T-cell (primary cell): ENCODE results near the gene GP2. TPM values are rescaled to one million over a fixed set of nuclear protein-coding genes. Genes with fewer than 3 reads are reported as not detected.

ENCODE experiments used
- ATAC-seq, 4 experiments: fragments of 200-7000 bp in 3 of 4; fragments of 150-1000 bp in 1 of 4; cut with Tn5 transposase; replicated peaks in 1 of 4; 1 replicate in 3 of 4; 2 replicates in 1 of 4; pipeline ENCODE4 v1.10.0; 2021; ENCODE audit warnings: moderate library complexity in 3 of 4, mild to moderate bottlenecking in 2 of 4, moderate number of reproducible peaks in 1 of 4
- CTCF ChIA-PET, 2 donors: fragments of 300-600 bp; sonication (Branson Sonifier 250); formaldehyde crosslinking; loops; one replicate each; lab custom pipeline; 2022; ENCODE audit warnings: antibody characterized with exemption in 2 of 2; lab: Charles Lee
- POLR2A ChIA-PET, 2 donors: fragments of 300-600 bp; sonication (Branson Sonifier 250); formaldehyde crosslinking; loops; one replicate each; lab custom pipeline; 2022; ENCODE audit warnings: antibody characterized with exemption in 2 of 2; lab: Charles Lee
- DNase-seq, 35 experiments: peaks; one replicate each; pipeline versions ENCODE4 v3.0.0 to v3.0.0-alpha.2; 2013 to 2023
- H3K27ac ChIP-seq: one replicate; pipeline ENCODE4 v1.5.1; 2013; ENCODE audit warnings: low read length
- H3K27me3 ChIP-seq, 2 experiments: replicated peaks in 1 of 2; 1 replicate in 1 of 2; 2 replicates in 1 of 2; pipeline versions ENCODE4 v1.6.1 to v1.7.0; 2013; ENCODE audit warnings: low read length in 1 of 2, mixed read lengths in 1 of 2; ENCODE audit not compliant: control insufficient read depth in 2 of 2, insufficient read depth in 2 of 2; ENCODE audit errors: extremely low read depth in 1 of 2
- H3K36me3 ChIP-seq, 2 donors: 1 replicate in 1 of 2; 2 replicates in 1 of 2; pipeline versions ENCODE4 v1.6.1 to v1.7.0; 2013; ENCODE audit warnings: low read length in 1 of 2; ENCODE audit not compliant: control insufficient read depth in 2 of 2, insufficient read depth in 1 of 2; ENCODE audit errors: extremely low read depth in 1 of 2
- H3K4me1 ChIP-seq, 2 experiments: 1 replicate in 1 of 2; 2 replicates in 1 of 2; pipeline versions ENCODE4 v1.6.1 to v1.7.0; 2013; ENCODE audit warnings: low read length in 2 of 2, mixed read lengths in 1 of 2; ENCODE audit not compliant: insufficient read depth in 2 of 2, control insufficient read depth in 1 of 2; ENCODE audit errors: extremely low read depth in 1 of 2
- H3K4me3 ChIP-seq, 2 donors: 1 replicate in 1 of 2; 2 replicates in 1 of 2; pipeline versions ENCODE4 v1.5.1 to v1.7.0; 2013; ENCODE audit warnings: mild to moderate bottlenecking in 2 of 2, low read length in 1 of 2, moderate library complexity in 1 of 2; ENCODE audit not compliant: control insufficient read depth in 1 of 2; ENCODE audit errors: extremely low read depth in 1 of 2
- H3K9me3 ChIP-seq: 2 replicates; pipeline ENCODE4 v1.7.0; 2013
- H3K27ac Mint-ChIP-seq, 2 donors: one replicate each; pipeline ENCODE4 v1.8.0; 2020 to 2021; ENCODE audit warnings: mild to moderate bottlenecking in 2 of 2, mixed read lengths in 2 of 2
- H3K27me3 Mint-ChIP-seq, 2 donors: one replicate each; pipeline ENCODE4 v1.8.0; 2021 to 2022; ENCODE audit warnings: mixed read lengths in 2 of 2
- H3K36me3 Mint-ChIP-seq: one replicate; pipeline ENCODE4 v1.8.0; 2021; ENCODE audit warnings: mixed read lengths
- H3K4me1 Mint-ChIP-seq, 3 donors: one replicate each; pipeline ENCODE4 v1.8.0; 2020 to 2022; ENCODE audit warnings: mixed read lengths in 3 of 3, mild to moderate bottlenecking in 1 of 3
- H3K4me3 Mint-ChIP-seq, 3 donors: one replicate each; pipeline ENCODE4 v1.8.0; 2020 to 2022; ENCODE audit warnings: mild to moderate bottlenecking in 3 of 3, mixed read lengths in 3 of 3, moderate library complexity in 3 of 3
- H3K9me3 Mint-ChIP-seq, 3 donors: one replicate each; pipeline ENCODE4 v1.8.0; 2020 to 2022; ENCODE audit warnings: mixed read lengths in 3 of 3
- WGBS: methylation state at CpG from one replicate; pipeline ENCODE4 v1.1.5; 2013; ENCODE audit warnings: missing lambda C conversion rate; ENCODE audit not compliant: insufficient coverage; 5-methylcytosine and 5-hydroxymethylcytosine counted together
- total RNA-seq, 35 experiments: library from RNA in 6 of 35; stranded (reverse) in 6 of 35; fragments of 120-200 nt in 1 of 35; gene quantifications; one replicate each; pipeline versions ENCODE4 v1.2.1 to v1.2.4 and lab custom pipeline; 2013 to 2026

Gene GP2
- total RNA-seq, 5 donors from 2014 or later (not counting 1 experiment from before 2014, with no cell fraction given) = 12.0 to 13.3 (median 12.1) TPM; not detected in 2

DNA sequence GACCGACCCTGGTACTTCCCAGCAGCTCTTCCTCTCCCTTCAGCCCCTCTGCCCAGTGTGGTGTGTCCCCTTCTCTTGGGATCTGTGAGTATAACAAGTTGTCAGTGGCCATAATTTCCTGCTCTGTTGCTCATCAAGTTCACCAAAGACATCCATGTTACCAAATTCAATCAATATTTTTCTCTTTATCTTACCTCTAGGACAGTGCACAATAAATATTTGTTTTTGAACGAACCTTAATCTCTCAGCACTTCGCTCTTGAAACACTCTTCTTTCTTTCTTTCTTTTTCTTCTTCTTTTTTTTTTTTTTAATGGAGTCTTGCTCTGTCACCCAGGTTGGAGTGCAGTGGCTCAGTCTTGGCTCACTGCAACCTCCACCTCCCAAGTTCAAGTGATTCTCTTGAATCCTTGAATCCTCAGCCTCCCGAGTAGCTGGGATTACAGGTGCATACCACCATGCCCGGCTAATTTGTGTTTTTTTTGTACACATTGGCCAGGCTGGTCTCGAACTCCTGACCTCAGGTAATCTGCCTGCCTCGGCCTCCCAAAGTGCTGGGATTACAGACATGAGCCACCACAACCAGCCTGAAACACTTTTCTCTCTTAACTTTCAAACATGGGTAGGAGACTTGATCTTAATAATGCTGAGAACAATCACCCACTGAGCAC lies 27.9 kb upstream of the GP2 start:
- Histone ChIP-seq H3K27ac (no peak overlapping the region), H3K9me3 (no peaks in the 10 kb centered on the region), H3K4me1 (no peaks in the 10 kb centered on the region), H3K27me3 (peaks cover 0 to 9% of the 10 kb centered on the region in 2 experiments), H3K4me3 (no peak overlapping the region), H3K36me3 (no peaks in the 10 kb centered on the region)
- no peaks in the 10 kb centered on the region for H3K36me3 Mint-ChIP-seq
- no peak overlapping the region for H3K27ac Mint-ChIP-seq
- ATAC-seq = no peak
- H3K27me3 Mint-ChIP-seq = peaks cover 9 to 17% of the 10 kb centered on the region in 2 donors
- WGBS = 82% methylated on average over 2 of the region's 7 CpGs
- ChIA-PET CTCF (interaction anchor here in 1 of 2 donors (0.7 kb wide), 1 partner anchor 30 kb away, joined by 3 read pairs; no protein-coding TSS in a partner anchor), POLR2A (no interaction called here)
- peaks cover 0 to 7% (median 0%) of the 10 kb centered on the region in 3 donors for H3K9me3 Mint-ChIP-seq
- no peak overlapping the region for H3K4me3 Mint-ChIP-seq
- H3K4me1 Mint-ChIP-seq = no peaks in the 10 kb centered on the region
- DNase-seq = no peak

DNA sequence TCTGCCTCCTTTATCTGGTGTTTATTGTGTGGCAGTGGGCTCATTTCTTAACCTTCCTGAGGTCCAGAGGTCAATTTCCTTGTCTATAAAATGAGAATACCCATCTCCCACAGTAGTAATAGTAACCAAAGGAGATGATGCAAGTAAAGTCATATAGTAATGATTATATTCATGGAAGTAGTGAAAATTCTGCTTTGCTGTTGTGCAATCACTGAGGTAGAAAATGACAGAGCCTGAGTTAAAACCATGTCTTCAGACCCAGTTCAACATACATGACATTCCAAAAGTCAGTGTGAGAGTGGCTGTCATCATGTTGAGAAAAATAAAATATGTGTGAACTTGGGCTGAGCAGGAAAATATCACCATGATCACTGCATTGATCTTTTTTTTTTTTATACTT lies 26.1 kb upstream of the GP2 start:
- H3K27me3 ChIP-seq = peaks cover 0 to 13% of the 10 kb centered on the region in 2 experiments
- ChIA-PET CTCF (no interaction called here), POLR2A (no interaction called here)
- Mint-ChIP-seq H3K4me3 (no peak overlapping the region), H3K27me3 (peaks cover 7 to 14% of the 10 kb centered on the region in 2 donors), H3K9me3 (peaks cover 0 to 7% (median 0%) of the 10 kb centered on the region in 3 donors), H3K36me3 (no peaks in the 10 kb centered on the region), H3K27ac (no peak overlapping the region), H3K4me1 (no peaks in the 10 kb centered on the region)
- ATAC-seq (no peak), DNase-seq (no peak)
- H3K36me3 ChIP-seq = no peaks in the 10 kb centered on the region
- H3K27ac ChIP-seq = no peak overlapping the region
- H3K4me3 ChIP-seq = no peak overlapping the region
- H3K4me1 ChIP-seq = no peaks in the 10 kb centered on the region
- no peaks in the 10 kb centered on the region for H3K9me3 ChIP-seq

DNA sequence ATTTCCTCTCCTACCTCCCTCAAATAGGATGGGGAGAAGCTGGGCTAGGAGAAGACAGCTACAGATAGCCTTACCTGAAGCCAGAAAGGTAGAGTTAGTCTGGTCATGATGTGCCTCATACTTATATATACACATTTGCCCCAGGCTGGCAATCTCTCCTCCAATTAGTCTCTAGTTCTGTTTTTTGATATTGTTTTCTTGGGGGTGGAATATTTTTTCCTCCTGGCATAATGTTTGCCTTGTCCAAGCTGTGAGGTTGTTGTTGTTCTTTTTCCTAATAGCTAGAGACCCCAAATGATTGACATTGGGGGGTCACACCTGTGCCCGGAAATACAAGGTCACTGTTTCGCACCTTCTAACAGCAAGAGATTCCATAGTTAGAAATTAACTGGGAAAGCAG lies 25.3 kb upstream of the GP2 start, which contains the start of gene UMOD:
TSS of gene UMOD (minus strand) at position 101 of the 400 bp plus-strand sequence. CDS start 1,978 bp downstream, outside the sequence.
- H3K27ac Mint-ChIP-seq = no peak within 1 kb of the TSS

DNA sequence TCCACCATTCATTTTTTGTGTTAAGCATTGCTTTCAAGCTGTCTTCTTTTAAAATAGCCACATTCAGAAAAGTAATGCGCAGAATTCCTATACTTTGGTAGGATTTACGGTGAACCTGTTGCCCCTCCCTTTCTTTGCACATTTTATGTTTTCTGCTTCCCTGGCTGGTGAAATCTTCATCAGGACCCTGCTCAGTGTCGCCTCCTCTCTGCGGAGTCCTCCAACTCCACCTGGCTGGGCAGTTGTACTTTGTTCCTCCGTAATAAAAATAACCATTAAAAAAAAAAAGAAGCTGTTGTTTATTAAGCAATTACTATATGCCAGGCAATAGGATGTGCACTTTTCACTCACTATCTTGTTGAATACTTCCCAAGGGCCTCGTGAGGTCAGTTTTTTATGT lies 22.3 kb upstream of the GP2 start:
- Mint-ChIP-seq H3K4me1 (no peaks in the 10 kb centered on the region), H3K27me3 (peaks cover 0 to 7% of the 10 kb centered on the region in 2 donors), H3K9me3 (no peaks in the 10 kb centered on the region), H3K27ac (no peak overlapping the region), H3K36me3 (no peaks in the 10 kb centered on the region), H3K4me3 (no peak overlapping the region)
- Histone ChIP-seq H3K27ac (no peak overlapping the region), H3K4me1 (no peaks in the 10 kb centered on the region), H3K4me3 (no peak overlapping the region), H3K36me3 (no peaks in the 10 kb centered on the region), H3K27me3 (peaks cover 0 to 8% of the 10 kb centered on the region in 2 experiments), H3K9me3 (no peaks in the 10 kb centered on the region)
- no peak for DNase-seq
- CTCF ChIA-PET = no interaction called here
- ATAC-seq = no peak
- POLR2A ChIA-PET = no interaction called here
- no CpG with 5 or more reads among the region's 6 CpGs for WGBS

More for the DNA sequence above, 25.3 kb upstream of the GP2 start, which contains the start of gene UMOD:
- peaks cover 7 to 14% of the 10 kb centered on the region in 2 donors for H3K27me3 Mint-ChIP-seq
- Histone ChIP-seq H3K36me3 (no peaks in the 10 kb centered on the region), H3K27me3 (peaks cover 0 to 9% of the 10 kb centered on the region in 2 experiments), H3K4me3 (no peak within 1 kb of the TSS), H3K4me1 (no peaks in the 10 kb centered on the region), H3K9me3 (no peaks in the 10 kb centered on the region), H3K27ac (no peak within 1 kb of the TSS)
- H3K36me3 Mint-ChIP-seq = no peaks in the 10 kb centered on the region
- WGBS = no CpG with 5 or more reads among the region's 2 CpGs
- POLR2A ChIA-PET = no interaction called here
- DNase-seq = no peak
- H3K9me3 Mint-ChIP-seq = peaks cover 0 to 7% (median 0%) of the 10 kb centered on the region in 3 donors
- CTCF ChIA-PET = no interaction called here
- H3K4me3 Mint-ChIP-seq = no peak within 1 kb of the TSS
- no peak for ATAC-seq
- H3K4me1 Mint-ChIP-seq = no peaks in the 10 kb centered on the region

DNA sequence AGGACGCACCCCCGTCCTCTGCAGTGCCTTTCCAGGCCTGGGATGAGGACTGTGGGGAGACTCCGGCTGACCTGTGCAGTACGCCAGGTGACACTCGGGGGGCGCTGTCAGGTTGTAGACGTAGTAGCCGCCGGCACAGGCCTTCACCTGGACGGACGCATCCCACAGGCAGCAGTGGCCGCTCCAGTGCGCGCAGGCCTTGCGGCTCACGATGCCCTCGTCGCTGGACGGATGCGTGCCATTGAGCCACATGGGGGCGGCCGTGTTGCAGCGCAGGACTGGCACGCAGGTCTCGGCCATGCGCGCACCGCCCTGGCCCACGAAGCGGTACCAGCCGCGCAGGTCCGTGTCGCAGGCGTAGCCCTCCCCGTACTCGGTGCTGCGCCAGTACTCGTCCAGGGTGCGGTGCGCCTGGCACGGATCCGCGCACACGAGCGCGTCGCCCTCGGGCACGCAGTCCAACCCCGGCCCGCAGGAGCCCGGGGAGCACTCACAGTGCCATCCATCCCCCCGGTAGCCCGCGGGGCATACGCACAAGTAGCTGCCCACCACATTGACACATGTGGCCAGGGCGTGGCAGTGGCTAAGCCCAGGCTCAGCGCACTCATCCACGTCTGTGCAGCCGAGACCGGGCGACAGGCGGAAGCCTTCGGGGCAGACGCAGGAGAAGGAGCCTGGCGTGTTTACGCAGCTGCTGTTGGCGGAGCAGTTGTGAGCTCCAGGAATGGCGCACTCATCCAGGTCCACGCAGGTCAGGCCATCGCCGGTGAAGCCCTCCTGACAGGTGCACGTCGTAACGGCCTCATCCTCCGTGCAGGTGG lies 21.3 kb upstream of the GP2 start:
- WGBS = 38% methylated on average over 76 of the region's 77 CpGs
- Histone ChIP-seq H3K27ac (no peak overlapping the region), H3K9me3 (no peaks in the 10 kb centered on the region), H3K27me3 (peaks cover 0 to 8% of the 10 kb centered on the region in 2 experiments), H3K4me1 (no peaks in the 10 kb centered on the region), H3K4me3 (no peak overlapping the region), H3K36me3 (no peaks in the 10 kb centered on the region)
- ATAC-seq (no peak), DNase-seq (no peak)
- no peak overlapping the region for H3K4me3 Mint-ChIP-seq
- POLR2A ChIA-PET = no interaction called here
- H3K27me3 Mint-ChIP-seq = peaks cover 0 to 7% of the 10 kb centered on the region in 2 donors
- CTCF ChIA-PET = no interaction called here
- no peaks in the 10 kb centered on the region for H3K9me3 Mint-ChIP-seq
- H3K36me3 Mint-ChIP-seq = no peaks in the 10 kb centered on the region
- no peak overlapping the region for H3K27ac Mint-ChIP-seq
- H3K4me1 Mint-ChIP-seq = no peaks in the 10 kb centered on the region

DNA sequence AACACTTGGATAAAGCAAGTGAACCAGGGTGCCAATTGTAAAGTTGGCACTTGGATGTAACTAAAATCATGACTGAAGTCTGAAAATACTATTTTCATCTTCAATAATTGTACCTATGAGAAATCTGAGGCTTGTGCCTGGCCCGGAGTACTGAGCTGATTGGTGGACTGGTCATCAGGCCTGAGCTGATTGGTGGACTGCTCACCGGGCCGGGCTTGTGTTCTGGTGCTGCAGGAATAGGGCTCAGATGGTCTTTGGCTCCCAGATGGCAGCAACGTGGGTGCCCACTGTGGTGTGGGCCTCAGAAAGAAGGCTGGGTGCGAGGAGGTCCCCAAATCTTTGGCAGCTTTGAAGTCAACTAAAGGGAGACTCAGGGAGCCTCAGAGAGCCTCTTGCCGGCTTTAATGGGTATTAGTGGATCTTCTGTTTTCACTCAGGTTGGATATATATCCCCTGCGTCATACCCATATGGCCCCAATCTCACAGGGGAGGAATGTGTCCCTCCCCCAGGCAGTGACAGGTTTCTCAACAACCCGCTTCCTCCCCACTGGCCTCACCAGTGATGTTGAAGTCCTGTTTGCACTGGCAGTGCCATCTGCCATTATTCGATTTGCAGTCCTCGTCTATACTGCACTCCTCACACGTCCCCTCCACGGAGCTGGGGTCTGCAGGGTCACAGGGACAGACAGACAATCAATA lies 20.5 kb upstream of the GP2 start:
- 71% methylated on average over 11 of the region's 12 CpGs for WGBS
- H3K4me3 Mint-ChIP-seq = no peak overlapping the region
- CTCF ChIA-PET = interaction anchor here in 1 of 2 donors (1.0 kb wide), 1 partner anchor 37 kb away, joined by 3 read pairs; no protein-coding TSS in a partner anchor
- H3K9me3 ChIP-seq = no peaks in the 10 kb centered on the region
- peaks cover 0 to 8% of the 10 kb centered on the region in 2 experiments for H3K27me3 ChIP-seq
- H3K27me3 Mint-ChIP-seq = peaks cover 0 to 7% of the 10 kb centered on the region in 2 donors
- H3K9me3 Mint-ChIP-seq = no peaks in the 10 kb centered on the region
- H3K4me1 ChIP-seq = no peaks in the 10 kb centered on the region
- H3K27ac ChIP-seq = no peak overlapping the region
- POLR2A ChIA-PET = no interaction called here
- DNase-seq (no peak), ATAC-seq (no peak)
- H3K27ac Mint-ChIP-seq = no peak overlapping the region
- H3K4me1 Mint-ChIP-seq = no peaks in the 10 kb centered on the region
- no peak overlapping the region for H3K4me3 ChIP-seq
- H3K36me3 Mint-ChIP-seq = no peaks in the 10 kb centered on the region
- no peaks in the 10 kb centered on the region for H3K36me3 ChIP-seq
